Thyroid gland (tissue), 4 donors: ENCODE measurements around the gene PTCD3. TPM values are rescaled to one million over a fixed set of nuclear protein-coding genes. Genes with fewer than 3 reads are reported as not detected.

Source experiments
- DNase-seq, 2 donors: peaks; one replicate each; pipeline ENCODE4 v3.0.0-alpha.2; 2019
- H3K27ac ChIP-seq, 3 donors: fragments of 200-600 bp; sonication (generic); 1 replicate in 2 of 3; 2 replicates in 1 of 3; pipeline ENCODE4 v1.5.1; 2016 to 2019; ENCODE audit warnings: mild to moderate bottlenecking in 1 of 3, moderate library complexity in 1 of 3
- H3K27me3 ChIP-seq: fragments of 200-600 bp; sonication (generic); one replicate; pipeline ENCODE4 v1.5.1; 2019
- H3K36me3 ChIP-seq, 2 donors: fragments of 200-600 bp; sonication (generic); one replicate each; pipeline ENCODE4 v1.5.1; 2016 to 2019
- H3K4me1 ChIP-seq, 2 donors: fragments of 200-600 bp; sonication (generic); one replicate each; pipeline ENCODE4 v1.5.1; 2017 to 2019
- H3K4me3 ChIP-seq, 3 donors: fragments of 200-600 bp; sonication (generic); replicated peaks in 1 of 3; 1 replicate in 2 of 3; 2 replicates in 1 of 3; pipeline ENCODE4 v1.5.1; 2016; ENCODE audit warnings: mild to moderate bottlenecking in 1 of 3
- H3K9me3 ChIP-seq: fragments of 200-600 bp; sonication (generic); one replicate; pipeline ENCODE4 v1.5.1; 2017
- POLR2A ChIP-seq, 2 donors: fragments of 450-650 bp; IDR thresholded peaks; one replicate each; pipeline ENCODE4 v1.6.1; 2017; ENCODE audit warnings: antibody characterized with exemption in 2 of 2, mild to moderate bottlenecking in 2 of 2, moderate library complexity in 1 of 2
- WGBS, 2 donors: methylation state at CpG; one replicate each; pipeline ENCODE4 v1.1.5; 2017; 5-methylcytosine and 5-hydroxymethylcytosine counted together
- intact Hi-C: fragments of 100-400 bp; cut with DNase I; formaldehyde crosslinking; loops from one replicate; pipeline ENCODE4 v1.15.1; 2023
- total RNA-seq, 4 donors: library from RNA; depleted of rRNA; stranded (reverse); fragments of >200 nt; gene quantifications; one replicate each; pipeline ENCODE4 v1.2.3, GENCODE V29; 2016
- TF ChIP-seq, protein P1 (sequence below), 6 experiments: fragments of 200-600 bp in 3 of 6; fragments of 450-650 bp in 3 of 6; sonication (generic) in 3 of 6; IDR thresholded peaks; one replicate each; pipeline ENCODE4 v1.5.1; 2016 to 2019; ENCODE audit warnings: antibody characterized with exemption in 6 of 6, mild to moderate bottlenecking in 2 of 6, inconsistent platforms in 1 of 6, moderate library complexity in 1 of 6

Gene PTCD3
- total RNA-seq, 4 donors from 2014 or later, result 91.4 to 522 (median 160) TPM

- Histone ChIP-seq H3K36me3 (peaks cover 7 to 14% of the 10 kb centered on the region in 2 donors), H3K9me3 (no peaks in the 10 kb centered on the region), H3K4me3 (no peak overlapping the region), H3K27me3 (no peaks in the 10 kb centered on the region), H3K27ac (peak overlapping the region; percentile 85 to 96 (median 95)), H3K4me1 (peaks cover 34 to 57% of the 10 kb centered on the region in 2 donors)
- TF ChIP-seq POLR2A (IDR thresholded peaks at IDR 0.05), result no peak
- TF ChIP-seq, protein P1, sequence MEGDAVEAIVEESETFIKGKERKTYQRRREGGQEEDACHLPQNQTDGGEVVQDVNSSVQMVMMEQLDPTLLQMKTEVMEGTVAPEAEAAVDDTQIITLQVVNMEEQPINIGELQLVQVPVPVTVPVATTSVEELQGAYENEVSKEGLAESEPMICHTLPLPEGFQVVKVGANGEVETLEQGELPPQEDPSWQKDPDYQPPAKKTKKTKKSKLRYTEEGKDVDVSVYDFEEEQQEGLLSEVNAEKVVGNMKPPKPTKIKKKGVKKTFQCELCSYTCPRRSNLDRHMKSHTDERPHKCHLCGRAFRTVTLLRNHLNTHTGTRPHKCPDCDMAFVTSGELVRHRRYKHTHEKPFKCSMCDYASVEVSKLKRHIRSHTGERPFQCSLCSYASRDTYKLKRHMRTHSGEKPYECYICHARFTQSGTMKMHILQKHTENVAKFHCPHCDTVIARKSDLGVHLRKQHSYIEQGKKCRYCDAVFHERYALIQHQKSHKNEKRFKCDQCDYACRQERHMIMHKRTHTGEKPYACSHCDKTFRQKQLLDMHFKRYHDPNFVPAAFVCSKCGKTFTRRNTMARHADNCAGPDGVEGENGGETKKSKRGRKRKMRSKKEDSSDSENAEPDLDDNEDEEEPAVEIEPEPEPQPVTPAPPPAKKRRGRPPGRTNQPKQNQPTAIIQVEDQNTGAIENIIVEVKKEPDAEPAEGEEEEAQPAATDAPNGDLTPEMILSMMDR (IDR thresholded peaks at IDR 0.05), result no peak
- WGBS, 2 donors, result 100% methylated on average over 1 of the region's 1 CpG
- intact Hi-C loops, result no loop called here
- DNase-seq, result no peak
Observed at GRCh38 chr2:86073225-86073624, 32.8 kb upstream of the PTCD3 start.

DNA sequence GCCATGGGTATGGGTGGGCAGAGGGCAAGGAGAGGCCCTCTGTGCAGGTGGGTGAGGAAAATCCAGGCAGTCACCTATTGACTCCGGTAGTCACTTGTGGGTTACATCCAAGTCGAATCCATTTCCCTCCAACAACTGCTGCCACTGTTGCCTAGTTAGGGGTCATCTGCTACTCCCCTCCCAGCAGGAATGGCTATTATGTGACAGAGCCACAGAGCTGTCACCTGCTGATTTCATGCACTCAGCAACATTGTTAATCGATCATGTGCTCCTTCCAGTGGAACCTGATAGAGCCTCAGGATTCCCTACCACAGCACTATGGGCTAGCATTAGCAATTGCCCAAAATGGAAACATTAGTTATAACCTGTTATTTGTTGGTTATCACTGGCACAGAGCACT is 31.8 kb upstream of the PTCD3 start:
- Histone ChIP-seq H3K36me3 (peaks cover 3 to 6% of the 10 kb centered on the region in 2 donors), H3K4me3 (no peak overlapping the region), H3K4me1 (peaks cover 33 to 54% of the 10 kb centered on the region in 2 donors), H3K27ac (peak overlapping the region in 2 of 3 donors; percentile 85 to 96), H3K9me3 (no peaks in the 10 kb centered on the region), H3K27me3 (no peaks in the 10 kb centered on the region)
- no peak for DNase-seq
- TF ChIP-seq POLR2A (IDR thresholded peaks at IDR 0.05), result no peak
- WGBS, 2 donors, result 93 to 94% methylated on average over 3 of the region's 3 CpGs
- intact Hi-C loops, result no loop called here

DNA sequence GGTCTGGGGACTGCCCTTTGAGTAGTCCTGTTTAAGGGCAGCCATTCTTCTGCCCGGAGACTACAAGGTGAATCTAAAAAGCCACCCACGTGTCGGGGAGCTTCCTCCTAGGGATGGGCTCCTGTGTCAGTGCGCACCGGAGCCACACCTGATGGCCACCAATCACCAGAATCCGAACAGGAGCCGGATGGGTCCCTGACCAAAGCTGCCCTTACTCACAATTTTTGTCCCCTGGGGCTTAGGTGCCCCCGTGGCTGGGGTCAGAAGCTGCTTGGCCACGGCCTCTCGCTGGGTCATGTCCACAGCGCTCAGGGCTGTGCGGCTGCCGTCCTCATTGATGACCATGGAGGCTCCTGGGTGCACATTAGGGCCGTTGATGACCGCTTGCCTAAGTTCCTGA is 31.2 kb upstream of the PTCD3 start:
- Histone ChIP-seq H3K36me3 (peaks cover under 1% of the 10 kb centered on the region in 2 donors), H3K4me3 (no peak overlapping the region), H3K4me1 (peaks cover 35 to 60% of the 10 kb centered on the region in 2 donors), H3K9me3 (no peaks in the 10 kb centered on the region), H3K27me3 (no peaks in the 10 kb centered on the region), H3K27ac (peak overlapping the region in 2 of 3 donors; percentile 85 to 87)
- DNase-seq, result no peak
- WGBS, 2 donors, result 96% methylated on average over 15 of the region's 15 CpGs
- intact Hi-C loops, result loop anchor here (5.0 kb wide), 1 partner anchor 188 kb away; the partner anchor contains the start of gene ST3GAL5
- TF ChIP-seq, protein P1 (IDR thresholded peaks at IDR 0.05), result no peak

DNA sequence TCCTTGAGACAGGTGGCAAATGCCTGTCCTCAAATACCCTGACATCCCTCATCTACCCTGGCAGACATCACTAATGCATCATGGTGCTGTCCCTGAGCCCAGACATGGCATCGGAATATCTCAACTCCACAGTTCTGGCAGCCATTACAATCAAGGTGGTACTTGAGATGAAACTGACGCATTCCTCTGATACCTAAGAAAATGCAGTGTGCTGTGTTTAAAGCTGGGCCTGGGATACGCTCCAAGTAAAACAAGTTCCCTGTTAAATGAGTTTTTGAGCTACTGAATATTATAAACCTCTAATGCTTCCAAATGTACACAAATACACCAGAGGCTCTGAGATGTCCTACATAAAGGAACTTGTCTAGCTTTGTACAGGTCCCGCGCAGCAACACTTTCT is 30.1 kb upstream of the PTCD3 start:
- peak in 1 of 2 donors; percentile 31 for TF ChIP-seq POLR2A (IDR thresholded peaks at IDR 0.05)
- TF ChIP-seq, protein P1 (IDR thresholded peaks at IDR 0.05), result no peak
- H3K27ac ChIP-seq, result peak overlapping the region; percentile 58 to 87 (median 85)
- H3K36me3 ChIP-seq, result no peaks in the 10 kb centered on the region
- WGBS, 2 donors, result 63 to 83% methylated on average over 5 of the region's 5 CpGs
- intact Hi-C loops, result loop anchor here (5.0 kb wide), 1 partner anchor 189 kb away; the partner anchor contains the start of gene ST3GAL5
- H3K4me1 ChIP-seq, result peaks cover 36 to 63% of the 10 kb centered on the region in 2 donors
- no peaks in the 10 kb centered on the region for H3K9me3 ChIP-seq
- no peak overlapping the region for H3K4me3 ChIP-seq
- peak; percentile 41 to 46 for DNase-seq
- no peaks in the 10 kb centered on the region for H3K27me3 ChIP-seq

GRCh38 chr2:86078774-86079545 is 27.1 kb upstream of the PTCD3 start:
- TF ChIP-seq POLR2A (IDR thresholded peaks at IDR 0.05), result no peak
- TF ChIP-seq, protein P1 (IDR thresholded peaks at IDR 0.05), result peak; percentile 24 to 93 (median 80)
- no peaks in the 10 kb centered on the region for H3K27me3 ChIP-seq
- intact Hi-C loops, result loop anchor here (5.0 kb wide), 1 partner anchor 192 kb away; the partner anchor contains the start of gene ST3GAL5
- H3K27ac ChIP-seq, result peak overlapping the region in 2 of 3 donors; percentile 26 to 56
- WGBS, 2 donors, result 39 to 41% methylated on average over 7 of the region's 7 CpGs
- H3K4me1 ChIP-seq, result peaks cover 17 to 36% of the 10 kb centered on the region in 2 donors
- no peaks in the 10 kb centered on the region for H3K36me3 ChIP-seq
- peak; percentile 60 to 62 for DNase-seq
- H3K9me3 ChIP-seq, result no peaks in the 10 kb centered on the region
- H3K4me3 ChIP-seq, result no peak overlapping the region
